Caki2 (cell line): ENCODE measurements around the gene SLC6A19. TPM values are rescaled to one million over a fixed set of nuclear protein-coding genes. Genes with fewer than 3 reads are reported as not detected.

Experiments
- DNase-seq: peaks from one replicate; pipeline ENCODE4 v3.0.0-alpha.2; 2015; ENCODE audit warnings: low read depth
- in situ Hi-C: cut with HindIII; loops from 2 replicates; pipeline ENCODE4 v1.10.0; 2016; ENCODE audit warnings: low sequenced_read_pairs, low pct_unique_long_range_greater_than_20kb, mixed read lengths
- total RNA-seq: library from RNA; depleted of rRNA; stranded (reverse); fragments of >200 nt; shearing (Covaris generic); gene quantifications from 2 replicates; pipeline ENCODE4 v1.2.3, GENCODE V29; 2014; ENCODE audit warnings: low replicate concordance

Gene SLC6A19
- total RNA-seq, 1 experiment from 2014 or later, result not detected

DNA sequence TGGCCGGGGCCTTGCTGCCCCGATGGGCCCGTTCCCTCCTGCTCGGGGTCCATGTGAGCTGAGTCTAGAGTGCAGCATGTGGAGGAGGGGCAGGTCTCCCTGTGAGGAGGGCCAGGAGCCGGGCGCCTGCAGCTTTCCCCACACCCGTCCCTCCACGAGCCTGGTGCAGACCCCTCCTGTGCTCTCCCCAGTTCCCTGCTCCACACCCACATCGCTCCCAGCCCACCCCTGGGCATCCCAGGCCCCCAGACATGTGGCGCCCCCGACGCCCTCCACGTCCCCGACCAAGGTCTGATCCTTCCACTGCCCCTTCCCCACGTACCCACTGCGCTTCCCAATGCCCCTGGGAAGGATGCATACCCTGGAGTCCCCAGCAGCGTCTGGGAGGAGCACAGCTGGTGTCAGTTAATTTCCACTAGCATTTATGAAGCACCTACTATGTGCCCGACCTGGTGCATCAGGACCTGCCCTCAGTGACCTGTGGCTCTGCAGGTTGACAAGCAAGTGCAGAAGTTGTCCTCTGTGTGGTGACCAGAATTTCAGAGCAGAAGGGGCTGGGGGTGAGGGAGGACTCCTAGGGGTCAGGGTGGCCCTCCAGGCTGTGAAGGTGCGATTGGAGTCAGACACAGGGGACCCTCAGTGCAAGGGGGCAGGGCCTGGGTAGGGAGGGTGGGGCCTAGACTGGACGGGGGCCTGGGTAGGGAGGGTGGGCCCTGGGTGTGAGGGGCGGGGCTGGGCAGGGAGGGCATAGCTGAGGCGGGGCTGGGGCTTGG, 13.0 kb downstream of the SLC6A19 start:
- in situ Hi-C loops, result no loop called here
- no peak for DNase-seq

- in situ Hi-C loops, result no loop called here
These were observed 13.5 kb downstream of the SLC6A19 start for GRCh38 chr5:1214936-1215220.

DNA sequence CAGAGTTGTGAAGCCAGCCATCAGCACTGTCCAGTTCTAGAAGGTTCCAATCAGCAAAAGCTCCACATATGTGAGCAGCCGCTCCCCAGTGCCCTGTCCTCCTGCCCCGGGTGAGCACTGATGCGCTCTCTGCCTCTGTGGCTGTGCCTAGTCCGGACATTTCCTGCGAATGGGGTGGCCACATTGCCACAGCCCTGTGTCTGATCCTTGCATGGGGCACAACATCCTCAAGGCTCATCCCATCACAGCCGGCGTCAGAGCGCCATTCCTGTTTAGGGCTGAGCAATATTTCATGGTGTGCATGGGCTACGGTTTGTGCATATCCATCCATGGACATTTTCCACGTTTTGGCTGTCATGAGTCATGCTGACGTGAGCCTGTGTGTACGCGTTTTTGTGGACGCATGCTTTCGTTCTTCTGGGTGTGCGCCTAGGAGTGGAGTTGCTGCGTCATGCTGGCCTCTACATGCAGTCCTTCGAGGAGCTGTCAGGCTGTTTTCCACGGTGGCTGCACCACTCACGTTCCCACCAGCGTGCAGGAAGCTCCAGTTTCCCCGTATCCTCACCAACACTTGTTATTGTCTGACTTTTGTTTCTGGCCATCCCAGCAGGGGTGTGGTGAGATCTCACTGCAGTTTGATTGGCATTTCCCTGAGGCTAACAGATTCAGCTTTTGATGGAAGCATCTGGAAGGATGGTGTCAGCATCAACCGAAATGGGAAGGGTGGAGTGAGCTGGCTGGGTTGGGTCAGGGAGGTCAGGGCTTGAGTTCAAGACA, 14.1 kb downstream of the SLC6A19 start:
- in situ Hi-C loops, result no loop called here
- DNase-seq, result no peak

More at GRCh38 chr5:1214936-1215220, 13.5 kb downstream of the SLC6A19 start:
- no peak for DNase-seq

- in situ Hi-C loops, result no loop called here
- no peak for DNase-seq
These were observed 15.0 kb downstream of the SLC6A19 start for GRCh38 chr5:1216211-1216917.

GRCh38 chr5:1216918-1217295, 15.5 kb downstream of the SLC6A19 start:
- no peak for DNase-seq
- in situ Hi-C loops, result no loop called here

DNA sequence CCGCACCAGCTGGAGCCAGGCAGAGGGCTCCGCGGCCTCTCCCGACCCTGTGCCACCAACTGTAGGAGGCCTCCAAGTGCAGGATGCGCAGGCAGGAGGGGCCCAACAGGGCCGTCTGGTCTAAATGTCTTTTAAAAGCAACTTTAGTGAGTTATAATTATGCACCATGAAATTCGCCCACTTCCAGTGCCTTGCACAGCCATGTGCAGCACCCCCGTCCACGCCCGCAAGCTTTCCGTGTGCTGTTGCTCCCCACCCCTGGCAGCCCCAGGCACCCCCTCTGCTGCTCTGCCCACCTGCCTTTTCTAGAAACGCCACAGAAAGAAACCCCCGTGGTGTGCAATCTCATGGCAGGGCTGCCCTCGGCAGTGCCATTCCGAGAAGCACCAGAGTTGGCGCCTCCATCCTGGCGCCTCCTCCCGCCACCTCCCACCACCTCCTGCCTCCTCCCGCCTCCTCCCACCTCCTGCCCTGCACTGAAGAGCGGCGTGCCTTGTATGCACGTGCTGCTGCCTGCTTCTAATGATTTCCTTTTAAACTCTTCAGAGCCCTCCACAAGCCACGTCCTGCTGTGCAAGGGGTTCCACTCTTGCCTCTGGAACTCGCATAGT, 16.3 kb downstream of the SLC6A19 start:
- no peak for DNase-seq
- in situ Hi-C loops, result no loop called here

DNA sequence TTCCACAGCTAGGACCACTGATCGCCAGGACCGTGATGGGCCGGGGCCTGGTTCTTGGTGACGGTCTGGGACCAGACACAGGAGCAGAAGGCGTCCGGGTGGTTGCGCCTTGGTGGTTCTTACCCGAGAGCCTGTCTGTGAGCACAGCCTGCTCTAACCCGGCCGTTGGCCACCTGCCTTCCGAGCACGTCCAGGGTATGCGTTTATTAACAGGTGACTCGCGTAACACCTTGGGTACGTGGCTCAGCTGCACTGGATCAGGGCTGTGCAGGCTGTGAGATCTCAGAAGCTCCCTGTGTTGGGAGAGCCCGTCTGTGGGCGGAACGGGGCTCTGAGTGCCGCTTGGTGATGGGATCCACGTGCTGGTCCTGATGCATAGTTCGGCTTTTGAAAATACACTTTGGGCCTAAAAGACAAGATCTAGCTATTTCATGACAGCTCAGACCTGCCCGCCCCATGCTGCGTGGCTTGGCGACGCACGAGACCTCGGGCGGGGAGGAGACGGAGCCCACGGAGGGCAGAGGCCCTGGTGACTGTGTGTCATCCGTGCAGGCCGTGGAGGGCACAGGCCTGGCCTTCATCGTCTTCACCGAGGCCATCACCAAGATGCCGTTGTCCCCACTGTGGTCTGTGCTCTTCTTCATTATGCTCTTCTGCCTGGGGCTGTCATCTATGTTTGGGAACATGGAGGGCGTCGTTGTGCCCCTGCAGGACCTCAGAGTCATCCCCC, 17.1 kb downstream of the SLC6A19 start:
- in situ Hi-C loops, result no loop called here
- DNase-seq, result no peak

DNA sequence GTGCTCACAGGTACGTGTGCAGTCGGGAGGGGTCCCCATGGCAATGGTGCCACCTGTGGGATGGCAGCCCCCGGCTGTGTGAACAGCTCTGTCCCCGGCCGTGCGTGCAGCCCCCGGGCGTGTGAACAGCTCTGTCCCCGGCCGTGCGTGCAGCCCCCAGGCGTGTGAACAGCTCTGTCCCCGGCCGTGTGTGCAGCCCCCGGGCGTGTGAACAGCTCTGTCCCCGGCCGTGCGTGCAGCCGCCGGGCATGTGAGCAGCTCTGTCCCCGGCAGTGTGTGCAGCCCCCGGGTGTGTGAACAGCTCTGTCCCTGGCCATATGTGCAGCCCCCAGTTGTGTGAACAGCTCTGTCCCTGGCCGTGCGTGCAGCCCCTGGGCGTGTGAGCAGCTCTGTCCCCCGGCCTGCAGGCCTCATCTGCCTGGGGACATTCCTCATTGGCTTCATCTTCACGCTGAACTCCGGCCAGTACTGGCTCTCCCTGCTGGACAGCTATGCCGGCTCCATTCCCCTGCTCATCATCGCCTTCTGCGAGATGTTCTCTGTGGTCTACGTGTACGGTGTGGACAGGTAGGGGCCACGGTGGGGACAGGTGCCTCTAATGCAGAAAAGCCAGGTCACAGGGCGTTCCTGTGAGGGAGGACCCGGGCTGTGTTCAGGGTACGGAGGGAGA, 17.8 kb downstream of the SLC6A19 start:
- no peak for DNase-seq
- in situ Hi-C loops, result no loop called here

DNA sequence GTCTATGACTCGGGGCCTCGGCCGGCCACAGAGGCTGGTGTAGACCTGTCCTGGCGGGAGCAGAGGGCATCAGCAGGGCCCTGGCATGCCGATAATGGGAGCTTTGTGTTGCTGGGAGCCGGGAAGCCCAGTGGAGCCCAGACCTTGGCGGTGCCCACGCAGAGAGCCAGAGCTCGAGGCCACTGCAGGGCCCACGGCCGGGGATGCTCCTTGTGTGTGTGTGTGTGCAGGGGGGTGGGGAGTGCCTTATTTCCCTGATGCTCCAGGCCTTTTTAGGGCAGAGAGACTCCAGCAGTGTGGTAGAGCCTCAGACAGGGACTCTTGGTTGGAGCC, 18.3 kb downstream of the SLC6A19 start:
- in situ Hi-C loops, result no loop called here

GRCh38 chr5:1220351-1220750, 19.0 kb downstream of the SLC6A19 start:
- no peak for DNase-seq
- in situ Hi-C loops, result no loop called here

More for the DNA sequence above, 18.3 kb downstream of the SLC6A19 start:
- no peak for DNase-seq

DNA sequence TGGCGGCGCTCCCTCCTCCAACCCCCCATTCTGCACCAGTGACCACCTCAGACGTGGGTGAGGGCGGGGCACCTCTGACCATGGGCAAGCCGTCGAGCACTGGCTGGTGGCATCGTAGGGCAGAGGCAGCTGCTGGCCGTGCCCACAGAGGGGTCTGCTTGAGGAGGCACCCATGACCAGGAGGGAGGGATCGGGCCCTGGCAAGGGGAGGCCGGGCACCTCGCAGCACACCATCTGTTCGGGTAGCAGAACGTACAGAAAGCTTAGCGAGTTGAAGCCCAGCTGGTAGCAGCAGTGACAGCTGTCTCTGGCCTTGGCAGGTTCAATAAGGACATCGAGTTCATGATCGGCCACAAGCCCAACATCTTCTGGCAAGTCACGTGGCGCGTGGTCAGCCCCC, 19.4 kb downstream of the SLC6A19 start:
- in situ Hi-C loops, result no loop called here
- no peak for DNase-seq

- no peak for DNase-seq
- in situ Hi-C loops, result no loop called here
These were observed 20.3 kb downstream of the SLC6A19 start for GRCh38 chr5:1221721-1222120.

- in situ Hi-C loops, result no loop called here
- no peak for DNase-seq
These were observed 20.8 kb downstream of the SLC6A19 start for GRCh38 chr5:1222147-1222546.

- DNase-seq, result no peak
- in situ Hi-C loops, result no loop called here
These were observed 21.4 kb downstream of the SLC6A19 start for GRCh38 chr5:1222621-1223277.

- in situ Hi-C loops, result no loop called here
- no peak for DNase-seq
These were observed 21.9 kb downstream of the SLC6A19 start for GRCh38 chr5:1223278-1223670.

GRCh38 chr5:1224631-1225030, 23.2 kb downstream of the SLC6A19 start:
- in situ Hi-C loops, result no loop called here
- no peak for DNase-seq

DNA sequence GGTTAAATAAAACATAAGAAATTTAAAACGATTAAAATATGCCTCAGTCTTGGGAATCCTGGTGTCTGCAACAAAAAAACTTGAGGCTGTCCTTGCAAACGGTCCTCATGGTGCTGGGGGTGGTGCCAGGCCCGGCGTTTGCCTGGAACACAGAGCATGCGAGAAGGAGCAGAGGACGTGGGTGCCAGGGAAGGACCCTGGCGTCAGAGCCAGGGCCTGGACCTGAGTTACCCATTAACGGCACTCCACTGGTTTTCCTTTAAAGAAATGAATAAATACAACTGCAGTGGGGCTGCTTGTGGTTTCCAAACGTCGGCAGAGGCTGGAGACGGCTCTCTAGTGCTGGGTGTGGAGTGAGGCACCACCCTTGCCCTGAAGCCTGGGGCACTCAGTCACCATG, 23.7 kb downstream of the SLC6A19 start, which contains the start of gene SLC6A18:
Gene SLC6A18, plus strand, starts transcription at position 301 of the 400 bp plus-strand sequence. Its CDS starts 97 bp downstream, at position 398.
- DNase-seq, result no peak
- in situ Hi-C loops, result no loop called here
